Loucy (cell line): ENCODE results near the gene PITX2.
A peak's percentile ranks its signal among the peaks of the same experiment; 100 is the strongest.

ENCODE experiments used
- H2AFZ ChIP-seq: fragments of 200-600 bp; sonication (generic); 2 replicates; pipeline ENCODE4 v1.6.0; 2016; ENCODE audit warnings: antibody characterized with exemption, mild to moderate bottlenecking, low read length, moderate library complexity
- H3F3A ChIP-seq: fragments of 200-600 bp; 2 replicates; pipeline ENCODE4 v1.6.0; 2016; ENCODE audit warnings: antibody characterized with exemption, low read depth, mild to moderate bottlenecking
- H3K27me3 ChIP-seq: fragments of 200-600 bp; sonication (generic); 2 replicates; pipeline ENCODE4 v1.6.1; 2014; ENCODE audit warnings: low read length, mild to moderate bottlenecking; ENCODE audit not compliant: insufficient read depth, poor library complexity, severe bottlenecking
- H3K36me3 ChIP-seq: fragments of 200-600 bp; sonication (generic); 2 replicates; pipeline ENCODE4 v1.6.1; 2016; ENCODE audit warnings: low read length; ENCODE audit not compliant: insufficient read depth
- H3K4me1 ChIP-seq: fragments of 200-600 bp; sonication (generic); 2 replicates; pipeline ENCODE4 v1.5.1; 2014; ENCODE audit warnings: low read length, mild to moderate bottlenecking; ENCODE audit not compliant: insufficient read depth, poor library complexity, severe bottlenecking
- H3K4me2 ChIP-seq: fragments of 200-600 bp; sonication (generic); 2 replicates; pipeline ENCODE4 v1.6.0; 2014; ENCODE audit warnings: antibody characterized with exemption, low read length, low read depth, mild to moderate bottlenecking; ENCODE audit not compliant: poor library complexity, severe bottlenecking
- H3K4me3 ChIP-seq: fragments of 200-600 bp; sonication (generic); 2 replicates; pipeline ENCODE4 v1.5.1; 2014; ENCODE audit warnings: low read length, mild to moderate bottlenecking, mixed read lengths; ENCODE audit not compliant: poor library complexity, severe bottlenecking
- H3K79me2 ChIP-seq: fragments of 200-600 bp; sonication (generic); 2 replicates; pipeline ENCODE4 v1.6.1; 2014; ENCODE audit warnings: low read length; ENCODE audit not compliant: insufficient read depth
- H3K9ac ChIP-seq: fragments of 200-600 bp; sonication (generic); 2 replicates; pipeline ENCODE4 v1.6.0; 2014; ENCODE audit warnings: mild to moderate bottlenecking, low read depth, low read length, moderate library complexity; ENCODE audit not compliant: poor library complexity, severe bottlenecking
- H3K9me2 ChIP-seq: fragments of 200-600 bp; sonication (generic); replicated peaks from 2 replicates; pipeline ENCODE4 v1.6.1; 2016; ENCODE audit warnings: low read depth, low read length, mixed read lengths
- H3K9me3 ChIP-seq: fragments of 200-600 bp; sonication (generic); 2 replicates; pipeline ENCODE4 v1.6.1; 2014; ENCODE audit warnings: mild to moderate bottlenecking, antibody characterized with exemption, low read length, low read depth; ENCODE audit not compliant: insufficient read depth
- H4K20me1 ChIP-seq: fragments of 200-600 bp; sonication (generic); 2 replicates; pipeline ENCODE4 v1.6.0; 2014; ENCODE audit warnings: antibody characterized with exemption, low read length, mild to moderate bottlenecking; ENCODE audit not compliant: insufficient read depth, poor library complexity, severe bottlenecking
- EZH2phosphoT487 ChIP-seq: fragments of 200-600 bp; IDR thresholded peaks from 2 replicates; pipeline ENCODE4 v1.6.1; 2018; ENCODE audit warnings: antibody characterized with exemption, mild to moderate bottlenecking, moderate library complexity, borderline replicate concordance
- TF ChIP-seq, protein P1 (sequence below): fragments of 200-600 bp; sonication (generic); conservative IDR thresholded peaks from 2 replicates; pipeline ENCODE4 v1.5.1; 2014; ENCODE audit warnings: mild to moderate bottlenecking, antibody characterized with exemption, low read length

PITX2 gene

DNA sequence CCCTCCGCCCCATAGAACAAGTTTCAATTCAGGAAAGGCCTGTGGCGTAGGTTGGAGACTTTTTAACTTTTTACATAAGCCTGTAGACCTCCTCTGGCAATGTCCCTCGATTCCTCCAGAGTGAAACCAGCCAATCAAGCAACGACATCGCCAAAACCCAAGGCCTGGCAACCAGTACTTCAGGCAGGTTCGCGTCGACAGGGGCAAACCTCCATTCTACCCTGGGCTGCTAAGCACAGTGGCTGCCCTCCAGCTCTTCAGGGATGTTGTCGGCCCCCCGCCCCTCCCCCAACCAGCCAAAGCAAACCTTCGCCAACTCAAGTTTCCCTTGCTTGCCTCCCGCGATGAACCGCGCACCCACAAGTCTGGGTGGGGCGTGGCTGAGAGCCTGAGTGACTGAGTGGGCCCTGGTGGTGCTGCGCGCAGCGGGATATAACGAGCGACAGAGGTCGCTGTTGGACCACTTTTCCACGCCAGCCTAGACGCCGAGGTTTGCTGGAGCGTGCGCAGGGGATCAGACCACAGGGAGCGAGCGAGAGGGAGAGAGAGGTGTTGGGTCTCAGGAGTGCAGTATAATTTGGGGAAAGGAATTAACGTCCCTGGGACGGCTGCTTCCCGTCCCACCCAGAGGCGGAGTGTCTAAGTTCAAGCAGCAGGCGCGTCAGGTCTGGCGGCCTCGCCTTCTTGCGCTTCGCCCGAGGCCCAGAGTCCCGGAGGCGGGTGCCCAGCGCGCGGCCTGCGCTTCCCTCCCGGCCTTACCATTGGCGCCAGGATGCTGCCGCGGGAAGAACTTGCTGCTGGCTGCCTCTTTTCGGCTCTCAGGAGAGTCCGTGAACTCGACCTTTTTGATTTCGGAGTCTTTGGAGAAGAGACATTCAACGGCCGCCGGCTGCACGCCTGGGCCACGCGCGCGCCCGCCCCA is 9.0 kb upstream of the PITX2 start:
- Histone ChIP-seq H3K4me2 (peak overlapping the region; percentile 72), H3K9me3 (no peaks in the 10 kb centered on the region), H3F3A (no peaks in the 10 kb centered on the region), H3K9ac (no peak overlapping the region), H3K4me1 (no peaks in the 10 kb centered on the region), H2AFZ (peak overlapping the region; percentile 77; the same call in 1 of the 2 replicates), H3K79me2 (no peaks in the 10 kb centered on the region), H3K9me2 (no peaks in the 10 kb centered on the region), H4K20me1 (no peaks in the 10 kb centered on the region), H3K36me3 (no peaks in the 10 kb centered on the region), H3K27me3 (no peaks in the 10 kb centered on the region), H3K4me3 (peak overlapping the region; percentile 72)
- TF ChIP-seq, protein P1, sequence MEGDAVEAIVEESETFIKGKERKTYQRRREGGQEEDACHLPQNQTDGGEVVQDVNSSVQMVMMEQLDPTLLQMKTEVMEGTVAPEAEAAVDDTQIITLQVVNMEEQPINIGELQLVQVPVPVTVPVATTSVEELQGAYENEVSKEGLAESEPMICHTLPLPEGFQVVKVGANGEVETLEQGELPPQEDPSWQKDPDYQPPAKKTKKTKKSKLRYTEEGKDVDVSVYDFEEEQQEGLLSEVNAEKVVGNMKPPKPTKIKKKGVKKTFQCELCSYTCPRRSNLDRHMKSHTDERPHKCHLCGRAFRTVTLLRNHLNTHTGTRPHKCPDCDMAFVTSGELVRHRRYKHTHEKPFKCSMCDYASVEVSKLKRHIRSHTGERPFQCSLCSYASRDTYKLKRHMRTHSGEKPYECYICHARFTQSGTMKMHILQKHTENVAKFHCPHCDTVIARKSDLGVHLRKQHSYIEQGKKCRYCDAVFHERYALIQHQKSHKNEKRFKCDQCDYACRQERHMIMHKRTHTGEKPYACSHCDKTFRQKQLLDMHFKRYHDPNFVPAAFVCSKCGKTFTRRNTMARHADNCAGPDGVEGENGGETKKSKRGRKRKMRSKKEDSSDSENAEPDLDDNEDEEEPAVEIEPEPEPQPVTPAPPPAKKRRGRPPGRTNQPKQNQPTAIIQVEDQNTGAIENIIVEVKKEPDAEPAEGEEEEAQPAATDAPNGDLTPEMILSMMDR, result peak; percentile 79
- no peak for TF ChIP-seq EZH2phosphoT487

GRCh38 chr4:110630688-110631402 is 8.0 kb upstream of the PITX2 start:
- Histone ChIP-seq H2AFZ (no peak overlapping the region), H3K79me2 (no peaks in the 10 kb centered on the region), H3K9me2 (no peaks in the 10 kb centered on the region), H4K20me1 (no peaks in the 10 kb centered on the region), H3K9me3 (no peaks in the 10 kb centered on the region), H3K4me3 (no peak overlapping the region), H3K36me3 (no peaks in the 10 kb centered on the region), H3K9ac (no peak overlapping the region), H3F3A (no peaks in the 10 kb centered on the region), H3K27me3 (no peaks in the 10 kb centered on the region), H3K4me2 (no peak overlapping the region), H3K4me1 (no peaks in the 10 kb centered on the region)
- TF ChIP-seq, protein P1, result no peak
- TF ChIP-seq EZH2phosphoT487, result no peak

- Histone ChIP-seq H3K36me3 (no peaks in the 10 kb centered on the region), H3K9me3 (no peaks in the 10 kb centered on the region), H4K20me1 (no peaks in the 10 kb centered on the region), H3K4me3 (no peak overlapping the region), H3K4me1 (no peaks in the 10 kb centered on the region), H3F3A (no peaks in the 10 kb centered on the region), H3K9ac (no peak overlapping the region), H2AFZ (no peak overlapping the region), H3K4me2 (no peak overlapping the region), H3K9me2 (no peaks in the 10 kb centered on the region), H3K79me2 (no peaks in the 10 kb centered on the region), H3K27me3 (no peaks in the 10 kb centered on the region)
- no peak for TF ChIP-seq EZH2phosphoT487
- TF ChIP-seq, protein P1, result no peak
Observed at GRCh38 chr4:110629780-110630687, 7.2 kb upstream of the PITX2 start.
